ENCODE results near the gene LYVE1.

- TF ChIP-seq CTCF (IDR thresholded peaks at IDR 0.05): peak; percentile 77 to 95 (median 93)
- TF ChIP-seq POLR2A (IDR thresholded peaks at IDR 0.05): peak; percentile 92 to 95 (median 94)
Observed at GRCh38 chr11:10540915-10541560, 27.4 kb downstream of the LYVE1 start, which contains the start of gene RNF141.
